ENCODE data around the gene HOXA5. TPM values are rescaled to one million over a fixed set of nuclear protein-coding genes. Genes with fewer than 3 reads are reported as not detected.

Gene HOXA5
- total RNA-seq, 1 experiment from 2014 or later: not detected

DNA sequence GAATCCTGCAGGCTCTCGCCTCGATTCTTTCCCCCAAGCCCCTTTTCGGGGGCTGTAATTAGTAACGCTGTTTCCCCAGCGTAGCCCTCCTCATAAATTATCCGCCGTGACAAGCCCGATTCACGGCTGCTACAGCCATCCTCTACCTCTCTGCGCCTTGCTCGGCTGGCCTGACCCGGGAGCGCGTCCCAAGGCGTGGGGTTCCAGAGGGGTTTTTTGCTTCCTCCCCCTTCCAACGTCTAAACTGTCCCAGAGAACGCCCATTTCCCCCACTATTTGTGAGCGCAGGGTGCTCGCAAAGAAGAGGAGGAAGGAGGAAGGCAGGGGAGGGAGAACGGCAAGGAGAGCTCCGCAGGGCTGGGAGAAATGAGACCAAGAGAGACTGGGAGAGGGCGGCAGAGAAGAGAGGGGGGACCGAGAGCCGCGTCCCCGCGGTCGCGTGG, 880 bp downstream of the HOXA5 start:
- H2BK12ac ChIP-seq (ENCODE audit: insufficient read length, low read depth, low read length): no peak overlapping the region
- H2AK5ac ChIP-seq (ENCODE audit: insufficient read length, low read length): no peak overlapping the region
- peaks cover 98% of the 10 kb centered on the region for H3K27me3 ChIP-seq (ENCODE audit: insufficient read depth, low read length)
- H3K27ac ChIP-seq (ENCODE audit: insufficient read length, low read depth, low read length): no peak overlapping the region
- no peak overlapping the region for H3K9ac ChIP-seq (ENCODE audit: extremely low read depth, insufficient read length, low read length)
- no peaks in the 10 kb centered on the region for H3K79me2 ChIP-seq (ENCODE audit: insufficient read depth, low read length)
- TF ChIP-seq, protein P1, sequence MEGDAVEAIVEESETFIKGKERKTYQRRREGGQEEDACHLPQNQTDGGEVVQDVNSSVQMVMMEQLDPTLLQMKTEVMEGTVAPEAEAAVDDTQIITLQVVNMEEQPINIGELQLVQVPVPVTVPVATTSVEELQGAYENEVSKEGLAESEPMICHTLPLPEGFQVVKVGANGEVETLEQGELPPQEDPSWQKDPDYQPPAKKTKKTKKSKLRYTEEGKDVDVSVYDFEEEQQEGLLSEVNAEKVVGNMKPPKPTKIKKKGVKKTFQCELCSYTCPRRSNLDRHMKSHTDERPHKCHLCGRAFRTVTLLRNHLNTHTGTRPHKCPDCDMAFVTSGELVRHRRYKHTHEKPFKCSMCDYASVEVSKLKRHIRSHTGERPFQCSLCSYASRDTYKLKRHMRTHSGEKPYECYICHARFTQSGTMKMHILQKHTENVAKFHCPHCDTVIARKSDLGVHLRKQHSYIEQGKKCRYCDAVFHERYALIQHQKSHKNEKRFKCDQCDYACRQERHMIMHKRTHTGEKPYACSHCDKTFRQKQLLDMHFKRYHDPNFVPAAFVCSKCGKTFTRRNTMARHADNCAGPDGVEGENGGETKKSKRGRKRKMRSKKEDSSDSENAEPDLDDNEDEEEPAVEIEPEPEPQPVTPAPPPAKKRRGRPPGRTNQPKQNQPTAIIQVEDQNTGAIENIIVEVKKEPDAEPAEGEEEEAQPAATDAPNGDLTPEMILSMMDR (conservative IDR thresholded peaks at IDR 0.05): no peak
- no peak overlapping the region for H4K5ac ChIP-seq (ENCODE audit: insufficient read length, low read depth, low read length)
- no peak overlapping the region for H4K91ac ChIP-seq (ENCODE audit: insufficient read length, low read depth, low read length)
- H3K27ac Mint-ChIP-seq: no peak overlapping the region
- DNase-seq: no peak
- no peak overlapping the region for H3K23ac ChIP-seq (ENCODE audit: insufficient read length, low read depth, low read length)
- H4K20me1 ChIP-seq (ENCODE audit: control insufficient read depth, insufficient read depth, insufficient read length): no peaks in the 10 kb centered on the region
- no CpG with 5 or more reads among the region's 29 CpGs for WGBS (ENCODE audit: extremely low coverage, insufficient read length, low lambda C conversion rate)
- no peak overlapping the region for H2AFZ ChIP-seq (ENCODE audit: low read length)
- H3T11ph ChIP-seq (ENCODE audit: low read length): no peak overlapping the region
- no peak overlapping the region for H2BK120ac ChIP-seq (ENCODE audit: low read depth, low read length, poor library complexity, severe bottlenecking)
- H3K23me2 ChIP-seq (ENCODE audit: insufficient read length, low read depth, low read length, poor library complexity, severe bottlenecking): peaks cover 14% of the 10 kb centered on the region
- H2BK15ac ChIP-seq (ENCODE audit: low read depth, low read length): no peak overlapping the region
- H3K79me1 ChIP-seq (ENCODE audit: insufficient read depth, low read depth, low read length, poor library complexity, severe bottlenecking): no peaks in the 10 kb centered on the region
- no peaks in the 10 kb centered on the region for H3K9me3 ChIP-seq (ENCODE audit: control insufficient read depth, low read depth, low read length)
- no peak overlapping the region for H3K14ac ChIP-seq (ENCODE audit: insufficient read depth, low read length)
- H3K18ac ChIP-seq (ENCODE audit: insufficient read length, low read depth, low read length): no peak overlapping the region
- no peak overlapping the region for H2BK5ac ChIP-seq (ENCODE audit: insufficient read length, low read length)
- no peak overlapping the region for H3K56ac ChIP-seq (ENCODE audit: insufficient read length, low read depth, low read length)
- H4K8ac ChIP-seq (replicated peaks; ENCODE audit: insufficient read length, low read depth, low read length): no peak overlapping the region
- H3K4me1 ChIP-seq (ENCODE audit: insufficient read depth, low read length): no peaks in the 10 kb centered on the region
- H3K4me1 Mint-ChIP-seq: peaks cover 7 to 20% of the 10 kb centered on the region in 2 experiments
- no peak overlapping the region for H2BK20ac ChIP-seq (ENCODE audit: low read depth, low read length, poor library complexity, severe bottlenecking)
- peak overlapping the region; percentile 65 for H3K4me2 ChIP-seq (ENCODE audit: insufficient read depth, insufficient read length, low read length)
- H3K4ac ChIP-seq (ENCODE audit: low read depth, low read length): no peak overlapping the region
- no peaks in the 10 kb centered on the region; a peak in 2 of 7 replicates for H3K36me3 Mint-ChIP-seq (ENCODE audit: insufficient read depth in 1 of 3, low read depth in 3 of 3)
- peak overlapping the region; percentile 58 to 77 for H3K4me3 Mint-ChIP-seq
- H3K9me3 Mint-ChIP-seq: peaks cover 14 to 28% of the 10 kb centered on the region in 2 experiments
- H3K27me3 Mint-ChIP-seq (ENCODE audit: low read depth): peaks cover 100% of the 10 kb centered on the region

Data from H9 (cell line).